Stimulated activated naive CD4-positive, alpha-beta T cell treated with Interleukin-2 at 50 U/mL for 16 hours (primary cell): ENCODE data around the gene CTIF.

Experiments
- DNase-seq: peaks from one replicate; lab custom pipeline; 2025; lab: John Stamatoyannopoulos, UW

CTIF gene

GRCh38 chr18:48621815-48622555 lies 83.2 kb downstream of the CTIF start:
- DNase-seq, result no peak

GRCh38 chr18:48622911-48623431 lies 84.1 kb downstream of the CTIF start:
- DNase-seq, result no peak

- no peak for DNase-seq
These were observed 84.8 kb downstream of the CTIF start for GRCh38 chr18:48623468-48624235.

- no peak for DNase-seq
These were observed 86.0 kb downstream of the CTIF start for GRCh38 chr18:48624856-48625255.

DNA sequence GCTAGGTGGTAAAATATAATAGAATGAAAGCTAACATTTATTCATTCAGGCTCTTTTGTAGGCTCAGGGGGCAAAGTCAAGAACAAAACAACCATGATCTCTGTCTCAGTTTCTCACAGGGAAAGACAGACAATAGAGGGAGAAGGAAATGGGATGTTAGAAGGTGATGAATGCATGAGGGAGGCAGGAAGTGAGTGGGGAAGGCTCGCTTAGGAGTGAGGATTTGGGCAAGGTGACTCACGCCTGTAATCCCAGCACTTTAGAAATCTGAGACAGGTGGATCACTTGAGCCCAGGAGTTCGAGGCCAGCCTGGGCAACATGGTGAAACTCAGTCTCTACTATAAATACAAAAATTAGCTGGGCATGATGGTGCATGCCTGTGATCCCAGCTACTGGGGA lies 88.4 kb downstream of the CTIF start:
- DNase-seq, result no peak

GRCh38 chr18:48629730-48630324 lies 91.0 kb downstream of the CTIF start:
- DNase-seq, result no peak

DNA sequence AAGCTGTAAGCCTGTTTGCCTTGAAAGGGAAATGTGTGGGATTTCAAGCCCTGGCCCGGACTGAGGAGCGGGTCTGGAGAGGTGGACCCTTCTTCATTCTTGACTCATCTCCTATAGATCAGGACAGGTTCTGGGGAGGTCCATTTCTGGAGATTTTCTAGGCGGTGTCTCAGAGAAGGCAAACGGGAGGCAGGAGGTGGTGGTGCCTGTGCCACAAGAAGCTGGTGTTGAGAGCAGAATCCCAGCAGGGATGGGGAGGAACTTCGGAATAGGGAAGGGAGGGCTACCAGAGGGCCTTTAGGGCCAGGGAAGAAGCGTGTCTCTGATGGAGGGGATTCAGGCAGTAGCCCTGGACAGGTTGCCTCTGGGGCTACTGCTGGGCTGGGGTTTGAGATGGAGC lies 93.0 kb downstream of the CTIF start:
- no peak for DNase-seq

DNA sequence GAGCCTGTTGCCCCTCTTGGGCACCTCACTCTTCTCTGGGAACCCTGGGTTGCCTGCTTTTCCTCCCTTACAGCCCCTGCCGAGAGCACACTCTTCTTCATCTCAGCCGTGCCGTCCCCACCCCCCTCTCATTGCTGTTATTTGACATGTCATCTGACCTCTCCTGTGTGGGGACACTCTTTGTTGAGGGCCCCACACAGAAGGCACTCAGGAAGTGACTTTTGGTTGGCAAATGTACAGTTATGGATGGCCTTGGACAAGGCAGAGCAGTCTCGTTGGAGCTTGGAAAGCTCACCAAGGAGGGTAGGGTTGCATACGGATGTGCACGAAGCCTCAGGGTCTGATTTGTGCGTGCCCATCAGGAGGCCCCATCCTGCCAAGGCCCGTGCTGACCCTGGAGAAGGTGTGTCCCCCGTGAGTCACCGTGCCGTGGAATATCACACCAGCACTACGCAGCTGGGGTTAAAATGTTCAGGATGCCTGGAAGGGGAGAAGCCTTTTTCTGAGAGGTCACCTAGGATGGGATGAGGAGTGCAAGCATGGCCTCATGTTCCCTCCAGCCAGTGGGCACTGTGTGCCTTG lies 93.9 kb downstream of the CTIF start:
- no peak for DNase-seq

GRCh38 chr18:48634491-48634890 lies 95.7 kb downstream of the CTIF start:
- no peak for DNase-seq

GRCh38 chr18:48634975-48635374 lies 96.1 kb downstream of the CTIF start:
- no peak for DNase-seq

DNA sequence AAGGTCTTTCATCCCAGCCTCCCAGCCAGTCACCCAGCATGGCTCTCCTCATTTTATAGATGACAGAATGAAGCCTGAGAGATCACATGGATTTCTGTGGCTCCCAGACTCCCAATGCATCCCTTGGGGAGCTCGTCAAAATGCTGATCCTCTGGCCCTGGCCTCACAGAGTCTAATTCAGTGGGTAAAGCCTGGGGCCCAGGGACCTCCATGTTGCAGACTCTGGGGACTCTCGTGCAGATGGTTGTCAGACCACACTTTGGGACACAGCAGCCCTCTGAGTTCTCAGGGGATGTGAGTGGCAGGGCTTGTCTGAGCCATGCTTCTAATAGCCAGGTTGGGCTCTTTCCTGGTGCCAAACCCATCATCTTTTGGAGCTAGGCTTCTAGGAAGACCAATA lies 97.0 kb downstream of the CTIF start:
- DNase-seq, result no peak

DNA sequence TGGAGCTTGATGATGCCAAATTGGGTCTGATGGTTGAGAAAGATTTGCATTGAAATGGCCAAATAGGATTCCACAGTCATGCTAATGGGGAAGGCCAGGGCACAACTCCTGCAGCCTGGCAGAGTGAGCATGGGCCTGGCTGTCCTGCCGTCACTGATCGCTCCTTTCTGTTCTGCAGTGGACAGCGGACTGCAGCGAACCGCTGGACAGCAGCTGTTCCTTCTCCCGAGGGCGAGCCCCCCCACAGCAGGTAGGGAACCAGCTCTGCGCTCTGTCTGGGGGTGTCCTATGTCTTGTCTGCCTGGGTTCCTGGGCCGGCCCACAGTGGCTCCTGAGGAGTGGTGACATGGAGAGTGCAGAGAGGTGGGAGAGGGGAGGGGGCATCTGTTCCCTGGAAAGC lies 97.6 kb downstream of the CTIF start:
- no peak for DNase-seq

GRCh38 chr18:48637081-48637990 lies 98.5 kb downstream of the CTIF start:
- DNase-seq, result no peak

DNA sequence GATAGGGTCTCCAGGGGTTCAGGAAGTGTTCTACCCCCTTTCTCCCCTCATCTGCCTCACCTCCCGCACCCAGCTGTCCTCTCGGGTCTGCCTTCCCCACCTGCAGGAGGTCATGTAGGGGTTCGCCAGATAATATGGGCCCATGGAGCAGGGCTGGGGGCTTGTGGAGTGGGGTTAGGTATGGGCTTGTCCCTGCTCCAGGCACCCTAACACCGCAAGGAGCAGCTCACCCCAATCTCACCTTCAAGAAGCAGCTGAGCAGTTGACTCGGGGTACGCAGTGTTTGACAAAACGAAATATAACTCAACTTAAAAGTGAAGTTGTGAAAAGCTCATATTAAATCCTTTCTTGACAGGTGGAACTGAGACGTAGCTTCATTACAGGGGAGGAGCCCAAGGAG lies 99.6 kb downstream of the CTIF start:
- no peak for DNase-seq

DNA sequence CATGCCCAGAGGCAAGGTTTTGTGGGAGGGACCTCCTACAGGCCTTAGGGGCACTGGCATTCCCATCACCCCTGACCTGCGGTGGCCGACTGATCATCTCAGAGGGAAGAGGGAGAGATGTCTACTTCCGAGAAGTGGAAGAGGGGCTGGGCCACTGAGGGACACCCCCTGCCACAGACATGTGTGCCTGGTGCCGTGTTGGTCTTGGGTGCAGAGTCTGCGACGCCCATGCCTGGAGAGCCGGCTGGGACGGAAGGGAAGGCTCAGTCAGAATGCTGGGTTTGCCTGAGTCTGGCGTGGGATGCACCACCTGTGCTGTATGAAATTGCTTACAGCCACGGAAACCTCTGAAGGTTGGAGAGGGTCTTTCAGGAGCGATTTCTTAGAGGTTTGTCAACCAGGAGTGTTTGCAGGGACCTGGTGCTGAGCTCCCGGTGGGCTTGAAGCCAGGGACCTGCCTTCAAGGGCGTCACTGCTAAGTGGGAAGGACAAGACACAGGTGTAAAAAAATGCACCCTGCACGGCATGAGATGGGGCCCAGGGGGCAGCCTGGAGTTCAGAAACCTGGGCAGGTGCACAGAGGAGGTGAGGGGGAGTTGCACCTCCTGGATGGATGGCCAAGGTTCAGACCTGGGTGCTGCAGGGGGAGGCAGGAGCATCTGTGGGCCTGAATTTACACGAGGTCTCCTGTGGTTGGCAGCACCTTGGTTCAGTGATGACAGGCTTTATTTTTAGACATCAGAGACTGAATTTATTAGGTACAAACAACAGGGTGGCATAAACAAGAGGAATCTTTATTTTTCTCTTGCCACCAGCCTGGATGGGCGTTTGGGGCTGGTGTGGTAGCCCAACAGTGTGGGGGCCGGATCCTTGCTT lies 100.3 kb downstream of the CTIF start:
- no peak for DNase-seq

- no peak for DNase-seq
These were observed 101.1 kb downstream of the CTIF start for GRCh38 chr18:48639772-48640432.

- no peak for DNase-seq
These were observed 101.9 kb downstream of the CTIF start for GRCh38 chr18:48640566-48641270.

DNA sequence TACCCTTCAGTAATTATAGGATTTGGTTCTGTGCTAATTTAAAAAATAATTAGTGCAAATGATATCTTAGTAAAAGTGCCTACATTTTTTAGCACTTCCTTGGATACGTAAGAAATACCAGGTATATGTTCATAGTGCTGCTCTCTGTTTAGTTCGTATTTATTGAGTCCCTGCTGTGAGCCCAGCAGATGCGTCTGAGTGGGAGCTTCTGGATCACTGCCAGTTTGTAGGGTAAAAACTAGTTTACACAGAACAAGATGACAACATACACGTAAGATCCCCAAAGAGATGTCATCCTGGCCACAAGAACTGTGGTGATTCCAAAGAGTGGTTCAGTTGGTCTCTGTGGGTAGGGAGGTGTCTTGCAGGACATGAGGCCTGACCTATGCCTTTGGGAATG lies 103.2 kb downstream of the CTIF start:
- DNase-seq, result no peak

DNA sequence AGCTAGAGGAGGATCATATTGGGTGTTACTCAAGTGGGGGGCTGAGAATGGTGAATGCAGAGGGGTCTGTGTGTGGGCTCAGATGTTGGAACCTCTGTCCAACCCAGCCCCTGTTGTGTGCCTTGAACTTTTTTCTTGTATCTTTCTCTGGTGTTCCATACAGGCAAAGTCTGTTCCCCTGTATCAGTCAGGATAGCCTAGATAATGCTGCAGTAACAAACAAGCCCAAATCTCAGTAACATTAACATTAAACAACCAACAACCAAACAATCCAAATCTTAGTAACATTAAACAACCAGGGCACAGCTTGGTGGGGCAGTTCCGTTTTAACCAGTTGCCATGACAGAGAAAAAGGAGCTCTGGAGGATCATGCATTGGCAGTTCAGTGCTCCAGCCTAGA lies 103.7 kb downstream of the CTIF start:
- DNase-seq, result no peak
